T-helper 2 cell treated with Interferon-gamma antibody and Interleukin-4, amounts not matched to agents 100 ng/mL and 5 ng/mL, for 36 hours (primary cell): Measurements from ENCODE around the gene IKBKE. TPM values are rescaled to one million over a fixed set of nuclear protein-coding genes. Genes with fewer than 3 reads are reported as not detected.

Experiments used
- intact Hi-C: fragments of 100-400 bp; cut with micrococcal nuclease; formaldehyde crosslinking; loops from one replicate; pipeline ENCODE4 v1.15.1; 2023
- total RNA-seq: library from RNA; stranded (reverse); gene quantifications from 2 replicates; pipeline ENCODE4 v1.2.3, GENCODE V29; 2022

Gene IKBKE
- total RNA-seq, 1 donor from 2014 or later = 98.6 TPM

GRCh38 chr1:206511362-206512057 lies 41.2 kb downstream of the IKBKE start:
- intact Hi-C loops = no loop called here

- intact Hi-C loops = no loop called here
Observed at GRCh38 chr1:206512058-206512850, 42.0 kb downstream of the IKBKE start.

- intact Hi-C loops = no loop called here
Observed at GRCh38 chr1:206512851-206513180, 42.5 kb downstream of the IKBKE start.

DNA sequence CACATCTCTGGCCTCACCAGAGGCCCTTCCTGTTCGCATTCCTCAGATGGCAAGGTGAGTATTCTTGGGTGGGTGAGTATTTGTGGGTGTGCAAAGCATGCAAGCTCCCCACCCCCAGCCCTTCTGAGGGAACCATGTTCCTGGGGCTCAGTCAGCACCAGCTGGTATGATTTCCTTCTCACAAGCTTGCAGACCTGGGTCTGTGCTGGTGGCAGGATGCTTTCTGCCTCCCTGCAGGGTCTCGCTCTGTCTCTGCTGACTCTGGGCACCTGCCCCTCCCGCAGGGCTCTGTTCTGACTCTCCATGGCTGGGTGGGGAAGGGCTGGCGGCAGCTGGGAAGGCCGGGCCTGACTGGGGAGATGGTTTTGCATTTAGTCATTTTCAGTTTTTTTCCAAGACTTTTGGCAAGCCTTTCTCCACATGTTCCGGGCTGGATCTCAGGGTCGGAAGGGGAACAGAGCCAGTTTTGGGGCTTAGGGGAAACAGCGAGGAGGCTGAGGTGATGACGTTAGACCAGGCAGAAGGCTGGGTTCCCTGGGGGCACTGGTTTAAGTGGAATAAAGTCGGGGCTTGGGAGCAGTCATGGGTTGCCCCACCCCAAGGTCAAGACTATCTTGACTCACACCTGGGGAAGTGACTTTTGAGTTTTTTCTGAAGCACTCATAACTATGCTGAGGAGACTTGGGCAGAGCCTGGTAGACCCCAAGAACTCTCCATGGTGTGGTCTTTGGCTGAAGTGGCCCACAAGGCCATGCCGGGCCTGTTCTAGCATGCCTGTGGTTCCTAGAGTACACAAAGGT lies 43.2 kb downstream of the IKBKE start:
- intact Hi-C loops = no loop called here

DNA sequence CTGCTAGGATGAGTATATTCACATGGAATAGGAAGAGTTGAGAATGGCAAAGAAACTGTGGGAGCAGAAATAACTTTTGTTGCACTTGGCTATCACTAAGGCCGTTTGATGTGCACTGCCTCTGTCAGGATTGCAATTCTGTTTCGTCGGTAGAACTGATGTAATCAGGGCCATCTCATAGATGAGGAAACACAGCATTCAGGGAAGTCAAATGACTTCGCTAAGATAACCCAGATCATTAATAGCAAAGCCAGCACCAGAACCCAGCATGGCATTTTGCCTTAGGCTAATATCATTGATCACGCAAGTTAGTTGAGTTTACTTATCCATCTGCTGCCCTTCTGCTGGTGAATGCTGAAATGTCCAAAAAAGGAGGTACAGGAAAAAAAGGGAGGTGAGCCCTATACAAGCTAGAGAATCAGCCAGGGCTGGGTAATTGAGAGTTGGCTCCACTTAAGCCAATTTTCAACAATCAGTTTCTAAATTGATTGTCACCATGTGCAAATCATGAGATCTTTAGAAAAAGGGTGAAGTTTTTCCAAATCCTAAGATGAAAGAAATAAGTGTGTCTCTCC lies 44.6 kb downstream of the IKBKE start:
- intact Hi-C loops = no loop called here

DNA sequence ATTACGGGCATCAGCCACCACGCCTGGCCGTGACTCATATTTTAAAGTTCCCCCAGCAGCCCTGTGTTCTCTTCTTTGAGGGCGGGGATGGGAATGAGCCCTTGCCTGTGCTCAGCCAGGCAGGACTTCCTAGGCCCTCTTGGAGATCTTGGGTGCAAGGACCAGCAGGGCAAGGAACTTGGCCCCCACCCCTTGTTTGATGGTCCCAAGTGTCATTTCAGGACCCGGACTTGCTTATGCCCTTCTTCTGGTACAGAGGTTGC lies 46.4 kb downstream of the IKBKE start:
- intact Hi-C loops = no loop called here

- intact Hi-C loops = no loop called here
Observed at GRCh38 chr1:206517784-206518183, 47.5 kb downstream of the IKBKE start.

GRCh38 chr1:206518206-206518605 lies 47.9 kb downstream of the IKBKE start:
- intact Hi-C loops = no loop called here

- intact Hi-C loops = no loop called here
Observed at GRCh38 chr1:206518743-206519142, 48.5 kb downstream of the IKBKE start.

GRCh38 chr1:206521127-206521526 lies 50.9 kb downstream of the IKBKE start:
- intact Hi-C loops = no loop called here

GRCh38 chr1:206521694-206522402 lies 51.6 kb downstream of the IKBKE start:
- intact Hi-C loops = no loop called here

GRCh38 chr1:206524739-206525364 lies 54.6 kb downstream of the IKBKE start:
- intact Hi-C loops = no loop called here

- intact Hi-C loops = no loop called here
Observed at GRCh38 chr1:206526064-206526911, 56.0 kb downstream of the IKBKE start.

GRCh38 chr1:206529425-206529824 lies 59.1 kb downstream of the IKBKE start:
- intact Hi-C loops = no loop called here

DNA sequence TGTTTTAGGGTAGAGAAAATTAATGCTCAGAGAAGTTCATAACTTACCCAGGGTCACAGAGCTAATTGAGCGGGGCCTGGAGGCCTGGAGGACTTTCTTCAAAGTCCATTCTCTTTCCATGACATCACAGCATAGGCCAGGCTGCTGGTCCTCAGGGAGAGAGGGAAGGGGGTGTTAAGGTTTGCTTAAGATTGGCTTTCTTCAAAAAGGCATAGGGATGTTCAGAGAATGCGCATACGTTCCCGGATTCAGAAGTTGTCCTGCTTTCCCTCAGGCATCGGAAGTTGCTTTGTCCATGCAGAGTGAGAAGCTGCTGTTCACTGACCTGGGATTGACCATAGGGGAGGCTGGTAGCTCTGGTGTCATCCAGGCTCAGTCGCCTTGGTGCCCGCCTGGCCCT lies 62.1 kb downstream of the IKBKE start:
- intact Hi-C loops = no loop called here

DNA sequence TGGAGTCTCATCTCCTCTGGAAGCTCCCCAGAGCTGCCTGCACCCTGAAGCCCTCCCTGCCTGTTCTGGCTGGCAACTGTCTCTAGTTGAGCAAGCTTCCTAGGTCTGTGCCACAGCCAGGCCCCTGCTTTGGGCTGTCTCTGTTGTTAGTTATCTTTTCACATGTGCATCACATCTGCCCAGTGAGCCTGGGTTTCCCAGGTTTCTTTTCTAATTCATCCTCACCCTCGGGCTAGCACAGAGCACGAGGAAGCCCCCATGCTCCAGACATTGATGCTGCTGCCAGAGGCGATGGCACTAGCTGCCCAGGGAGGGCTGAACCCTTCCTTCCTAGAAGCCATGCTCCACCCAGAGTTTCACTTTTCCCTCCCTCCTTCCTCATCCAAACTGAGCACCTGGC lies 64.3 kb downstream of the IKBKE start:
- intact Hi-C loops = no loop called here

- intact Hi-C loops = no loop called here
Observed at GRCh38 chr1:206535853-206536188, 65.5 kb downstream of the IKBKE start.

DNA sequence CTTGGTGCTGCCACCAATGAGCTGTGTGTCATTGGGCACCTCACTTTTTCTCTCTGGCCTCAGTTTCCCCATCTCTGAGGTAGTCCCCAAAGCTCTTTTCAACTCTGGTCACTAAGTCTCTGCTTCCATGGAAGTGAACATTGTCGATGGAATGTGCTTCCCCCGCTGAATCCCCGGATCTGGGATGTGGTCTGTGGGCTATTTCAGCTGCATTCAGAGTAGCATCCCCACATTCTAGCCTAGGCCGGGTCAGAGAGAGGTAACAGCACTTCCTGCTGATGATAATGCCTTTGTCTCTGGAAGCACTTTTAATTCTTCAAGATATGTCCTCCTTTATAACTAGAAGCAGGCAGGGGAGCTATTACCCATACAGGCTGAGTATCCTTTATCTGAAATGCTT lies 66.9 kb downstream of the IKBKE start:
- intact Hi-C loops = no loop called here

- intact Hi-C loops = no loop called here
Observed at GRCh38 chr1:206538086-206538770, 68.0 kb downstream of the IKBKE start.
